Measurements from ENCODE around the gene PKD2.

Gene PKD2

DNA sequence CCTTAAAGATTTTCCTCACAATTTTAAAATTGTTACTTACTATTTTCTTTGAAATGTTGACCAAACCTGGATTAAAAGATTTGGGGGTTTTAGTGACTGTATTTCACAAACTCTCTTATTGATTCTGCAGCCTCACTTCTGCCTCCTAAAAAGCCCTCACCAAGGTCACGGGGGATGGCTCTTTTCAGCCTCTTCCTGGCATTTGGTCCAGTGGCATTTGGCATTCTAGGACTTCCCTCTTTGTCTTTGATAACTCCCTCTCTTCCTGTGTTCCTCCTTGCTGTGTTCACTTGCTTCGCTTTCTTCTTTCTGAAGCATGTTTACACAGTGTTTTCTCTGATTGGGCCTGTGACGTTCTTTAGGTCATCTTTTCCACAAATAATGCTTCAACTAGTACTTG is 21.5 kb downstream of the PKD2 start:
- no peak for DNase-seq (ENCODE audit: low read depth)
- no peak overlapping the region for H3K4me3 ChIP-seq (ENCODE audit: low read depth, low read length)
- no peak for TF ChIP-seq CTCF (IDR thresholded peaks at IDR 0.05; ENCODE audit: insufficient read depth, low read depth, low read length, missing control alignments)

DNA sequence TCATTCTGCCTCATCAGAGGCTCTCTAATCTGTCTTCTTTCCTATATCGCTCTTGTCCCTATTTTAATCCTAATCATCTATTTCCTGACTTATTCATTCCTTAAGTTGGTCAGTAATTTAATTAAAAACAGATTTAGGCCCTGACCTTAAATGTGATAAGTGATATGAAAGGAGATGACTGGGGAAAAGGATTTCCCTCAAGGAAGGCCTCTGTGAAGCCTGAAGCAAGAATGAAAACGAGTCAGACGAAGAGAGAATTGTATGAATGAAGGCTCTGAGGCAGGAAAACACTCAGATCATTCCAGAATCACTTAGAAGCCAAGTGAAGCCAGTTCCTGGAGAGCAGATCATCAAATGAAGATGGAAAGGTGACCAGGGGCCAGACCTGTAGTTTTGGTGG is 22.1 kb downstream of the PKD2 start:
- no peak for DNase-seq (ENCODE audit: low read depth)

GRCh38 chr4:88030565-88031310 is 23.3 kb downstream of the PKD2 start:
- no peak for DNase-seq (ENCODE audit: low read depth)
- no peak overlapping the region for H3K4me3 ChIP-seq (ENCODE audit: low read depth, low read length)
- no peak for TF ChIP-seq CTCF (IDR thresholded peaks at IDR 0.05; ENCODE audit: insufficient read depth, low read depth, low read length, missing control alignments)

More for the DNA sequence above, 22.1 kb downstream of the PKD2 start:
- no peak overlapping the region for H3K4me3 ChIP-seq (ENCODE audit: low read depth, low read length)
- no peak for TF ChIP-seq CTCF (IDR thresholded peaks at IDR 0.05; ENCODE audit: insufficient read depth, low read depth, low read length, missing control alignments)

- peak; percentile 57 for TF ChIP-seq CTCF (IDR thresholded peaks at IDR 0.05; ENCODE audit: insufficient read depth, low read depth, low read length, missing control alignments)
- no peak overlapping the region for H3K4me3 ChIP-seq (ENCODE audit: low read depth, low read length)
- peak; percentile 66 for DNase-seq (ENCODE audit: low read depth)
Measured at GRCh38 chr4:88033309-88033708, 25.9 kb downstream of the PKD2 start.

DNA sequence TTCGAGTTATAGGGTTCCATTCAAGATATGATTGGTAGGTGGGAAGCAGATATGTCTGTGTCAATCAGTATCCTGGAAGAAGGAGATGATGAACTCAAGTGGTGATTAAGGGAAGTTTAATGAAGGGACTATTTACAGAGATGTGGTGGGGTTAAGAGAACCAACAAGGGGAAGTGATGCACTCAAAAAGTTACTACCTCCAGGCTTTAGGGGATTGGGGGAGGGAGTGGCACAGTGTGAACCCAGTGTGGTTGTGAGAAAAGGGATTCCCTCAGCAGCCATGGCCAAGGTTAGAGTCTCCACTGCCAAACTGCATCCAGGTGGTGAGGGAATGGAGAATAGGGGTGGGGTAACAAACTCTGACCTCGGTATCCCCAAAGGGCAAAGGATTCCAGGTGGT is 27.9 kb downstream of the PKD2 start:
- no peak overlapping the region for H3K4me3 ChIP-seq (ENCODE audit: low read depth, low read length)
- TF ChIP-seq CTCF (IDR thresholded peaks at IDR 0.05; ENCODE audit: insufficient read depth, low read depth, low read length, missing control alignments), result no peak
- DNase-seq (ENCODE audit: low read depth), result no peak

- no peak for DNase-seq (ENCODE audit: low read depth)
- TF ChIP-seq CTCF (IDR thresholded peaks at IDR 0.05; ENCODE audit: insufficient read depth, low read depth, low read length, missing control alignments), result no peak
- no peak overlapping the region for H3K4me3 ChIP-seq (ENCODE audit: low read depth, low read length)
Measured at GRCh38 chr4:88037447-88037846, 30.0 kb downstream of the PKD2 start.

- H3K4me3 ChIP-seq (ENCODE audit: low read depth, low read length), result no peak overlapping the region
- no peak for TF ChIP-seq CTCF (IDR thresholded peaks at IDR 0.05; ENCODE audit: insufficient read depth, low read depth, low read length, missing control alignments)
Measured at GRCh38 chr4:88037936-88038335, 30.5 kb downstream of the PKD2 start.

More at GRCh38 chr4:88037936-88038335, 30.5 kb downstream of the PKD2 start:
- no peak for DNase-seq (ENCODE audit: low read depth)

All from GM12865 (cell line).